Measurements from ENCODE around the gene SLC35E1.
A peak's percentile ranks its signal among the peaks of the same experiment; 100 is the strongest.

Gene SLC35E1

DNA sequence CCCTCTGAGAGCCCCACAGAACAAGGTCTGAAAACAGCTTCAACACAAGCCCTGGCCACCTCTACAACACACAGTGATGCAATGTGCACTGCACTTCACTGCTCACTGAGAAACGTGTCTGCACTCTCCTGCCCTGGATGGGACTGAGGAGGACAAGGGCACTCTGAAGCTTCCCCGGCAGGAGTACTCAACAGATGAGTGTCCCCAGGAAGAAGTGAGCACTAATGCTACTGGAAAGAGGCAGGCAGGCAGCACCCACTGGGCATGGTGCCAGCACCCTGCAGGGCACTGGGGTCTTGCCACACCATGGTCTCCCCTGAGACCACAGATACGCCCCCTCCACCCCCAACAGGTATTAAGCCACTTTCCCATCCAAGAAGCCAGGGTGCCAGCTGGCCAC, 17.7 kb upstream of the SLC35E1 start:
- no peak for TF ChIP-seq SPI1 (IDR thresholded peaks at IDR 0.05; ENCODE audit: borderline replicate concordance, low read depth)
- no peak for TF ChIP-seq GABPA (IDR thresholded peaks at IDR 0.05; ENCODE audit: low read depth)
- TF ChIP-seq, protein P1, sequence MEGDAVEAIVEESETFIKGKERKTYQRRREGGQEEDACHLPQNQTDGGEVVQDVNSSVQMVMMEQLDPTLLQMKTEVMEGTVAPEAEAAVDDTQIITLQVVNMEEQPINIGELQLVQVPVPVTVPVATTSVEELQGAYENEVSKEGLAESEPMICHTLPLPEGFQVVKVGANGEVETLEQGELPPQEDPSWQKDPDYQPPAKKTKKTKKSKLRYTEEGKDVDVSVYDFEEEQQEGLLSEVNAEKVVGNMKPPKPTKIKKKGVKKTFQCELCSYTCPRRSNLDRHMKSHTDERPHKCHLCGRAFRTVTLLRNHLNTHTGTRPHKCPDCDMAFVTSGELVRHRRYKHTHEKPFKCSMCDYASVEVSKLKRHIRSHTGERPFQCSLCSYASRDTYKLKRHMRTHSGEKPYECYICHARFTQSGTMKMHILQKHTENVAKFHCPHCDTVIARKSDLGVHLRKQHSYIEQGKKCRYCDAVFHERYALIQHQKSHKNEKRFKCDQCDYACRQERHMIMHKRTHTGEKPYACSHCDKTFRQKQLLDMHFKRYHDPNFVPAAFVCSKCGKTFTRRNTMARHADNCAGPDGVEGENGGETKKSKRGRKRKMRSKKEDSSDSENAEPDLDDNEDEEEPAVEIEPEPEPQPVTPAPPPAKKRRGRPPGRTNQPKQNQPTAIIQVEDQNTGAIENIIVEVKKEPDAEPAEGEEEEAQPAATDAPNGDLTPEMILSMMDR (IDR thresholded peaks at IDR 0.05; ENCODE audit: insufficient read depth, low read length): no peak
- TF ChIP-seq, protein P2, sequence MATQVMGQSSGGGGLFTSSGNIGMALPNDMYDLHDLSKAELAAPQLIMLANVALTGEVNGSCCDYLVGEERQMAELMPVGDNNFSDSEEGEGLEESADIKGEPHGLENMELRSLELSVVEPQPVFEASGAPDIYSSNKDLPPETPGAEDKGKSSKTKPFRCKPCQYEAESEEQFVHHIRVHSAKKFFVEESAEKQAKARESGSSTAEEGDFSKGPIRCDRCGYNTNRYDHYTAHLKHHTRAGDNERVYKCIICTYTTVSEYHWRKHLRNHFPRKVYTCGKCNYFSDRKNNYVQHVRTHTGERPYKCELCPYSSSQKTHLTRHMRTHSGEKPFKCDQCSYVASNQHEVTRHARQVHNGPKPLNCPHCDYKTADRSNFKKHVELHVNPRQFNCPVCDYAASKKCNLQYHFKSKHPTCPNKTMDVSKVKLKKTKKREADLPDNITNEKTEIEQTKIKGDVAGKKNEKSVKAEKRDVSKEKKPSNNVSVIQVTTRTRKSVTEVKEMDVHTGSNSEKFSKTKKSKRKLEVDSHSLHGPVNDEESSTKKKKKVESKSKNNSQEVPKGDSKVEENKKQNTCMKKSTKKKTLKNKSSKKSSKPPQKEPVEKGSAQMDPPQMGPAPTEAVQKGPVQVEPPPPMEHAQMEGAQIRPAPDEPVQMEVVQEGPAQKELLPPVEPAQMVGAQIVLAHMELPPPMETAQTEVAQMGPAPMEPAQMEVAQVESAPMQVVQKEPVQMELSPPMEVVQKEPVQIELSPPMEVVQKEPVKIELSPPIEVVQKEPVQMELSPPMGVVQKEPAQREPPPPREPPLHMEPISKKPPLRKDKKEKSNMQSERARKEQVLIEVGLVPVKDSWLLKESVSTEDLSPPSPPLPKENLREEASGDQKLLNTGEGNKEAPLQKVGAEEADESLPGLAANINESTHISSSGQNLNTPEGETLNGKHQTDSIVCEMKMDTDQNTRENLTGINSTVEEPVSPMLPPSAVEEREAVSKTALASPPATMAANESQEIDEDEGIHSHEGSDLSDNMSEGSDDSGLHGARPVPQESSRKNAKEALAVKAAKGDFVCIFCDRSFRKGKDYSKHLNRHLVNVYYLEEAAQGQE (IDR thresholded peaks at IDR 0.05; ENCODE audit: insufficient replicate concordance, low read depth): no peak
- DNase-seq (ENCODE audit: low read depth in 1 of 2, low spot score in 1 of 2): peak in 1 of 2 experiments; percentile 20
- H3K27me3 ChIP-seq (ENCODE audit: insufficient read depth, poor library complexity, severe bottlenecking): no peaks in the 10 kb centered on the region
- H3K4me3 ChIP-seq (replicated peaks; ENCODE audit: insufficient read depth, low read length): no peak overlapping the region
- H3K27ac ChIP-seq (replicated peaks): no peak overlapping the region

- no peak for DNase-seq (ENCODE audit: low read depth in 1 of 2, low spot score in 1 of 2)
- Histone ChIP-seq H3K27me3 (ENCODE audit: insufficient read depth, poor library complexity, severe bottlenecking) (no peaks in the 10 kb centered on the region), H3K27ac (replicated peaks) (peak overlapping the region; percentile 66), H3K4me3 (replicated peaks; ENCODE audit: insufficient read depth, low read length) (no peak overlapping the region; the same call in 1 of the 2 replicates)
- TF ChIP-seq, protein P1 (IDR thresholded peaks at IDR 0.05; ENCODE audit: insufficient read depth, low read length): no peak
- TF ChIP-seq, protein P2 (IDR thresholded peaks at IDR 0.05; ENCODE audit: insufficient replicate concordance, low read depth): no peak
- TF ChIP-seq SPI1 (IDR thresholded peaks at IDR 0.05; ENCODE audit: borderline replicate concordance, low read depth) (no peak), POLR2AphosphoS5 (IDR thresholded peaks at IDR 0.05; ENCODE audit: low read depth) (no peak; the same call in 1 of the 2 replicates), GABPA (IDR thresholded peaks at IDR 0.05; ENCODE audit: low read depth) (no peak)
Measured at GRCh38 chr19:16588824-16589577, 16.8 kb upstream of the SLC35E1 start.

- Histone ChIP-seq H3K27me3 (ENCODE audit: insufficient read depth, poor library complexity, severe bottlenecking) (no peaks in the 10 kb centered on the region), H3K27ac (replicated peaks) (peak overlapping the region; percentile 66), H3K4me3 (replicated peaks; ENCODE audit: insufficient read depth, low read length) (peak overlapping the region; percentile 19)
- peak; percentile 78 to 89 for DNase-seq (ENCODE audit: low read depth in 1 of 2, low spot score in 1 of 2)
- no peak; the same call in none of the 2 replicates for TF ChIP-seq POLR2AphosphoS5 (IDR thresholded peaks at IDR 0.05; ENCODE audit: low read depth)
- TF ChIP-seq SPI1 (IDR thresholded peaks at IDR 0.05; ENCODE audit: borderline replicate concordance, low read depth): peak; percentile 98
- TF ChIP-seq GABPA (IDR thresholded peaks at IDR 0.05; ENCODE audit: low read depth): no peak; the same call in 1 of the 2 replicates
- TF ChIP-seq, protein P1 (IDR thresholded peaks at IDR 0.05; ENCODE audit: insufficient read depth, low read length): no peak
Measured at GRCh38 chr19:16587833-16588823, 15.9 kb upstream of the SLC35E1 start.
